GM19025 (cell line): ENCODE data around the gene SHC3.

ENCODE experiments used
- ATAC-seq: cut with Tn5 transposase; IDR thresholded peaks from one replicate; pipeline ENCODE4 v1.9.1; 2021; ENCODE audit warnings: mild to moderate bottlenecking, low read depth, moderate library complexity; ENCODE audit not compliant: unreplicated experiment

SHC3 gene

DNA sequence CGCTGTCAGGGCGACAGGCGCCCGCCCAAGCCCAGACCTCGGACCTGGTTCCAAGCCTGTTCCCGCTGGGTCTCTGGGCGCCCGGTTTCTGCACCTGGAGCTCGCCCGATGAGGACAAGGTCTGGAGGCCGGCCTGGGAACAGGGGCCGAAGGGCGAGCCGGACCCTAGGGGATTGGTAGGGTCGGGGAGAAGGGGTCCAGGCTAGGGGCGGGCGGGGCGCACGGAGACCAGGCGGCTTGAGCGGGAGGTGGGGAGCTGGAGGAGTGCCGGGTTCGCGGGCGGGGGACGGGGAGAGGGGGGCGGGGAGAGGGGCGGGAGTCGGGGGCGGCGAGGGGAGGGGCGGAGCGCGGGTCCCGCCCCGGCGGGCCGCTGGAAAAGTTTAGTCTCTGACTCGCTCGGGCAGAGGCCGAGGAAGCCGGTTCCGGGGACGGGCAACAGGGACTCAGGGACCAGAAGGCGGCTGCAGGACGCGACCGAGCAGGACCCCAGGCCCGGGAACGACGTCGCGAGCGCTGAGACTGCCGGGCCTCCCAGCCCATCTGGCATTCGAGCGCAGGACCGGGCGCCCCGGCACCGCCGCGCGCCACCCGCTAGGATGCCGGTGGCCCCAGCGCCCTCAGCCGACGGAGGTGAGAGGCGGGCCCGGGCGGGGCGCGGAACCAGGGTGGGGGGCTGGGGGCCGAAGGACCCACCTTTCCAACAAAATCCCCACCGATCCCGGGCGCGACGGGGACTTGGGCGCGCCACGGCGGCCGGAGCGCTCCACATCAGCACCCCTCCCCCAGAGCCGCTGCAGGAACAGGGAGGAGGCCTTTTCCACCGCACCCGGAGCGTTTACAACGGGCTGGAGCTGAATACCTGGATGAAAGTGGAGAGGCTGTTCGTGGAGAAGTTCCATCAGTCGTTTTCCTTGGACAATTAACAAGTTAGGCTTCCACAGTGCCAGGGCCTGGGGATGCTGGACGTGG, 187.3 kb downstream of the SHC3 start, which contains the start of gene S1PR3:
Gene S1PR3 (plus strand): TSS at position 403 of the 969 bp plus-strand sequence. CDS start 9,733 bp downstream, outside the sequence.
- ATAC-seq = no peak

DNA sequence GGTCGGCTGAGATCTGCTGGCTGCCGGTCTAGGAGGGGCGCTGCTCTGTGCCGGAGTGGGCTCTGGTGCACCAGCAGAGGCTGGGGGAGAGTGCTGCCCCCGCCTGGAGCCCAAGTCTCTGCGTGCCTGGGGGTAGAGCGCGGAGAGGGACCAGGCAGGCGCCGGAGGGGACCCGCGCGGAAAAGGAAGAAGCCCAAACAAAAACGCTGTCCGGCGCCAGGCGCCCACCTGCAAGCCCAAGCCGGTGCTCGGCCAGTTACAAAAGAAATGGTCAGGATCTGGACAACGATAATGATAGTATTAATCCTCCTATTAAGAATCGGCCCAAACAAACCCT, 187.9 kb downstream of the SHC3 start:
- no peak for ATAC-seq

DNA sequence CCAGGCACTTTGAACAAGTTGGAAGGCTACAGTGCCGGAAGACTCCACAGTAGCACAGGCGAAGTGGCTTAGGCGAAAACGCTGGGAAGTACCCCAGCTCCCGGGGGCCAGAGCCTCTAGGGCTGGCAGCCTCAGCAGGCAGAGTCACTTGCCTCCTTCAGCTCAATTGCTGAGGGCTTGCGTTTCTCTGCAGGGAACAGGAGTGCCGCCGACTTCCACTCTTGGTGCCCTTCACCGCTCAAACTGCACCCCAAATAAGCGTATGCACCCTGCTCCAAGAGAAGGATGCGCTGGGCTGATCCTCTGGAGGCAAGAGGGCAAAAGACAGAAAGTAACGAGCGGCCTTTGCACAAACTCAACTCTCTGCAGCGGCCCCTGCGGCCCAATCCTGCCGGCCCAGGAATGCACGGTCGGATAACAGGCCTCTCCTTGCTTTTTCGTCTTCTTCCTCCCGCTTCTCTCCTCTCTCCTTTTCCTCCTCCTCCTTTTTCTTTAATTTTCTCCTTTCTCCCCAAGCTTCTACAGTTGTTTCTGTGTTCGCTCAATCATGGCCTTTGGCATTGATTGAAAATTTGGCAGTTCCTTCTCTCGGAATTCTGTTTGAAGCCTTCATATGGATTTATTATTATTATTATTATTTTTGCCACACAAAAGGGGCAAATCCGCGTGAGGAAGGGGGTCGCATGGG, 188.4 kb downstream of the SHC3 start:
- ATAC-seq = no peak

DNA sequence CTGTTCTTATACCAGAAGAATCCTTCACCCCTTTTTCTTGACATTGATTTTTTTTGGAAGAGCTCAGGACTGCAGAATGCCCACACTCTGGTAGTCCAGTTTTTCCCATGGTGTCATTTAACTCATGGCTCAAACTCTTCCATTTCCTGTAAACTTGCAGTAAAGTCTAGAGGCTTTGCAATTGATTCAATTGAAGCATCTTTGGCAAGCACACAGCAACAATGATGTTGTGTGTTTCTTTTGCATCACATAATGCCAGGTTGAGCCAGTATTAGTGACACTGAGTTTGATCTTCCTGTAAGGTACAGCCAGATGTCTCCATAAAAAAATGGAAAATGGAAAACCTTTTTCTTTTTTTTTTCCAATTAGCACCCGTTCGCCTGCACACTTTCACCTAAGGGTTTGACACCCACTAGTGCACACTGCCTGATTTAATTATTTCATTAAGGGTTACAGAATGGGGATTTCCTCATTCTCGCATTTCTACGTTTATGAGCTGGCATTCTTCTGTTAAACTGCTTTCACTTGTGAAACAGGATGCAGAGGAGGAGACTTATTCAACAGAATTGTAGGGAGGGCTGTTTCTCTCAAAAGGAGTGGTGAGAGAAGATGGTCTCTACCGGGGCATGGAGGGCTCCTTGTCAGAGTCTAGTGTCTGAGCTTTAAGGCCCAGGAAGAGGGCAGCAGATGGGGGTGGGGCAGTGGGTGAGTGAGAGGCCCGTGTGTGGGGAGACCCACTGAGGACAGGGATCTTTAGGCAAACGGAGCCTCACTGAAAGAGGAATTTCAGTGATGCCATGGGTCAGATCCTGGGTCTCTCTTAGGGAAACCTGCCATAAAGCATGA, 189.6 kb downstream of the SHC3 start:
- ATAC-seq = no peak

DNA sequence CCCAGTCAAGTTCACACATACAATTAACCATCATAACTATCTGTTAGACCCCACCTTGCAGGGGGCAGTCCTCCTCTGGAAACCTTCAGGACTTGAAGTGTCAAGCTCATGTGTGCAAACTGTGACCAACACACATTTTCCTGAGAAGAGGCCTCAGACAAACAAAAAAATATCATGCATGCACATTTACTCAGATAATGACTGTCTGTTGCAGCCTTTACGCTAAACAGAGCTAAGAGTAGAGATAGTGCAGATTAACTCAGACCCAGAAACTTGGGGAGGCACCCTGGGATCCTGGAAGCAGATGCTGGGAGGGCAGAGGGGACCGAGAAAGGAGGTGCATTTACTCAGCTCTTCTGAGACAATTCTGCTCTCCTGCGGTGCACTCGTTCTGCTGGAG, 191.0 kb downstream of the SHC3 start:
- no peak for ATAC-seq

DNA sequence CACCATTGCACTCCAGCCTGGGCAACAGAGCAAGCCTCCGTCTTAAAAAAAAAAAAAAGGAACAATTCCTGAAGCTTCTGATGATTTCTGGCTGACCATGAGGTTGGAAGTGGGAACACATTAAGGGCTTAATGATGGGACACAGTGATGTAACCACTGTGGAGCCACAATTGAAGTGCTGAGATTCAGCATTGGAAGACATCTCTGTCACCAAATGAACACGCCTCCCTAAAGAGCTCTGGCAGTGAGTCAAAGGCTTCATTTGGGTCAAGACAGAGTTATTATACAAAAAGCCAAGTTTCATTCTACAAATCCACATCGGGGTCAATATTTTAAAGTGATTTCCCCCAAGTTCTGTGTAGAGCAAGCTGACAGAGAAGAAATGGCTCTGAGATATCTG, 191.8 kb downstream of the SHC3 start:
- ATAC-seq = no peak

DNA sequence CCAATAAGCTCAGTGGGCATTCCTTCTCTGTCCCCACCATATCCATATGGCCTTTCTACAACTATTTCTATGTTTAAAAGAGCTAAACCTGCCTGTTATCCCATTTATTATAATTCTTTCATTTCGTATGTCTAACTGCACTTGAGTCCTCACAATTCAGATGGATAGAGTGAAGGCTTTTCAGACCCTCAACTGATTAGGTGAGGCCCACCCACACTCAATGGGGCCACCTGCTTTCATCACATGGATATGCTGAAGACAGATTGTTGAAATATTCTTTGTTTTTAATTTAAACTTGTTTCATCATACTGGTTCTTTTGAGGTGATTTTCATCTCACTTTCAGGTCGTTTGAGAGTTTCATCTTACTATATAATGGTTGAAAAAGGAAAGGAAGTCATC, 193.0 kb downstream of the SHC3 start:
- no peak for ATAC-seq

DNA sequence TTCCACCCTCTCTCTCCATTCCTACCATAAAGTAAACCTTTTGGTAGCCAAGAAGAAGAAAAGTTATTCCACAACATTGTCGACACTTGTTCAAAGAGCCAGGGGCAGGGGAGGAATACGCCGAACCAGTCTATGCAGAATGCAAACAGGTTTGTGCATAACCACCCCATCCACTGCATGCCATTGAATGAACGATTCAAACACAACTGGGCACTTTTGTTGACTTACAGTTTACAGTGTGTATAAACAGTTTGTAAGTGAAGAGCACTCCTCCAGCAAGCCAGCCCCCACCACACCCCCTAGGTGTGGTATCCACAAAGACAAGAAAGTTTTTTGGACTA, 194.1 kb downstream of the SHC3 start:
- ATAC-seq = no peak

DNA sequence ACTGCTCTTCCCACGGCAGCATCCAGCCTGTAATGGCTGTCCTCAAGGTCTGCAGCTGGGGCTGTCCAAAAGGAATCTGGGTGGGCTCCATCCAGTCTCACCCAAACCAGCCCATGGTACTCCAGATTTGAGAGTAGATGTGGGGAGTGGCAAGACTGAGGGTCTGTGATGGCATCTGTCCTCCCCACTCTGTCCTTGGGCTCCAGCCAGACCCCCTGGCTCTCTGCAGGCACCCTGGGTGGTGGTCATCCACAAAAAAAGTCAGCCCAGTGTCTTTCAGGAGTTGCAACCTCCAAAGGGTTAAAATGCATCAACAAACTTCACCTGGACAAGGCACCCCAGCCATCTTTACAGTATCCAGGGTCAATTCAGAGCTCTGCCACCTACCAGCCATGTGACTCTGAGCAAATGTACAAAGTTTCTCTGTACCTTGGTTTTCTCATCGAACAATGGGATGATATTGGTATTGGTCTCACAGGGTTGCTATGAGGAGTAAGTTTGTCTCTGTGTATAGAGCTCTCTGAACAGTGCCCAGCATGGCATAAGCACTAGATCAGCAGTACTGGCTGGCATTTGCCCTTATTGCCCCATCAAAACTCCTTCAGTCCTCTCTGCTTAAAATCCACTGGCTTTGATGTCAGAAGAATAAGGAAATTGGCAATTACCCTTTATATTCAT, 194.6 kb downstream of the SHC3 start:
- no peak for ATAC-seq

DNA sequence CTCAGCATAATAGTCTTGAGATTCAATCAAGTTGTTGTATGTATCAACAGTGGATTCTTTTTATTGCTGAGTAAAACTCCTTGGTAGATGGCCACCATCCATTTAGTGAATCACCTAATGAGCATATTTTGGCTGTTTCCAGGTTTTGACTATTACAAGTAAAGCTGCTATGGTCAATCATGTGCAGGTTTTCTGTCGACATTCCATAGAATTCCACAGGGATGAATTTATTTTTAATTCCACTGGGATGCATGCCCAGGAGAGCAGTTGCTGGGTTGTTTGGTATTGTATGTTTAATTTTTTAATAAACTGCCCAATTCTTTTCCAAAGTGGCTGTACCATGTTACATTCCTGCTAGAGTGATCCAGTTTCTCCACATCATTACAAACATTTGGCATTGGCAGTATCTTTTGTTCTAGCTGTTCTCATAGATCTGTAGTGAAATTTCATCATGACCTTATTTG, 197.8 kb downstream of the SHC3 start:
- ATAC-seq = no peak

DNA sequence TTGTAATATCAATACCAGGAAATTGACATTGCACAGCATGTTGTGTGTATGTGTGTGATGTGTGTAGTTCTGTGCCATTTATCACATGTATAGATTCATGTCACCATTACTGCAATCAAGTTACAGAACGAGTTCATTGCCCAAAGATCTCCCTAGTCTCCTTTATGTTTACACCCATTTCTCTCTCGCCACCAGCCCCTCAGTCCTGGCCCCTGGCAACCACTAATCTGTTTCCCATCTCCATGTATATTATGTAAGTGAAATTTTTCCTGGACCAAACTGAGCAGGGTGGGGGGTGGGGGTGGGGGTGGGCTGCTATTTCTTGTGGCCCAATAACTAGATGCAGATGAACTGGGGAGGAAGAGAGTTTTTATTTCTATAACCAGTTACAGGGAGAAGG, 198.8 kb downstream of the SHC3 start:
- ATAC-seq = no peak

DNA sequence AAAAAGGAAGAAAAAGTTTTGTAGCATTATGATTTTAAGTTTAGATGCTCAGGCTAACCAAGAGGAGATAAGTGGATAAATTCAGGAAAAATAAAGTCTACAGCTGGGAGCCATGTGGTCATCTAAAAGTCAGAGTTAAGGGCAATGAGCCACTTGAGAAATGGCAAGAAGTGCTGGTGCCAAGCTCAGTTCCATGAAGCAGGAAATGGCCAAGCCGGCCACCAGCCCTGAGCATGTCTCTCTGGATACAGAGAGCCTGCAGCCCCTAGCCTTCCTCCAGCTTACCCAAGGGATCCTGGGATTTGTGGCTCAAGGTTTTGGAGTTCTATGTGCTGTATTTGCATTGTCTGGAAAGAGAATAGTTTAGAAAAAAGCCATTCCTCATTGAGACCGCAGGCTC, 199.6 kb downstream of the SHC3 start:
- no peak for ATAC-seq

DNA sequence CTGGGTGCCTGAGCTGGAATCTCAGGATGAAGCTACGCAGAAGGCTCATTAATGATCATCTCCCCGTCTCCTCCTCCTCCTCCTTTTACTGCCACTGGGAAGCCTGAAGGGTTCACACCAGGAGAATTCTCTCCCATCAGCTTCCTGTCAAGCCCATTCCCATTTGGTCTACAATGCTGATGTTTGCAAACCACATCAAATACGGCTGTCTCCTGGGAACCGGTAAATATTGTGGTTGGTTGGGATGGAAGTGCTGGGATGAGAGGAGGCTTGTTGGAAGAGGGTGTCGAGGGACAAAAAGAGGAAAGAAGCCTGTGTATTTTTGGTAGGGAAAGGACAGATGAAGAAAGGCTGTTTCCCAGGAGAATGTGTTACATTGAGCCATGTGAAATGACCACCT, 200.6 kb downstream of the SHC3 start:
- no peak for ATAC-seq

DNA sequence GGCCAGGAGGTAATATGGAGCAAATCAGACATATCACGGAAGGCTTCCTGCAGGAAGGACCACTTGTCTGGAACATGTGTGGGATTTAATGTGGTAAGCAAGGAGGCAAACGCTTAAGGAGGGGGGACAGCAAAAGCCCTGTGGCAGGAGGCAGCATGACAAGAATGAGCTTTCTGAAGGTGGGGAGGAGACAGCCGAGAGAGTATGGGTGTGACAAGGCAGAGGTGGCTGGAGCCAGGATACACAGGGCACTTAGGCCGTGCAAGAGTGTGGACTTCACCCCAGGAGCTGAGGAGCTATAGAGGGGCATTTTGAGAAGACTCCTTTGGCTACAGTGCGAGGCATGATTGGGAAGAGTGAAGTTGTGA, 201.7 kb downstream of the SHC3 start:
- ATAC-seq = no peak

DNA sequence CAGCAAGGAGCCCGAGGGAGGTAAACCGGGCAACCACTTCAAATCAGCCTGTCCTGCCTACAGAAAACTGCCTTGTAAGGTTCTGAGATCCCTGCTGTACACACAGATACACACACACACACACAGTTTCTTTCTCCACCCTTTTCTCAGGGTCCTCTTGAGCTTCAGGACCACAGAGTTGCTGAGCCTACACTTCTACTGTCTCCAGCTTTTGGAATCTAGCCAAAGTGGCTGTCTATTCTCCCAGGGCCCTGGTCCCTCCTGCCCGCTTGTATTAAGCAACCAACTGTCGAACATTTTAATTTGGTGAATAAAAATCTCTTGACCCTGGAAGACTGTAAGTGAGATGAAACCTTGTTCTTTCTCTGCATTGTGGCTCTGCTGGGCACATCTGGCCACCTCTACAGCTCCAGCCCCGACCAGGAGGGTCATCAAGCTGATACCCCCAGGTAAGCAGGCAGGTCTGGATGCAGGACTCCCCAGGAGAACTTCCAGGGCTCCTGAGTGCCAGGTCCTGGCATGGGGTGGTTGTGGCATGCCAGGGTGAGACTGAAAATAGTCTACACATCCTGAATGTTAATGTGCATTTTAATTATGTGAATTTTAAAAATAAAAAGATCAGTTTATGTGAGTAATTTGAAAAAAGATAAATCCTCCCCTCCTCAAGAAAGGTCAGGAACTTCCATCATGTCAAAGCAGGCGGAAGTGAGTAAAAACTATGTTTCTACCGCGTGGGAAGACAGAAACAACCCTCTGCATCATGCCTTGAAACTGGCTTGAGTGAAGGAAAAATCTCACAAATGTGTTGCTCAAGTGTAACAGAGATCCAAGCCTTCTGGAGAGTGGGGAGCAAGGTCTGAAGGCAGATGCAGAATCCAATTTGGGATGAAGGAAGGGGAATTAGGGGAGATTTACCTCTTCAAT, 202.4 kb downstream of the SHC3 start:
- no peak for ATAC-seq

DNA sequence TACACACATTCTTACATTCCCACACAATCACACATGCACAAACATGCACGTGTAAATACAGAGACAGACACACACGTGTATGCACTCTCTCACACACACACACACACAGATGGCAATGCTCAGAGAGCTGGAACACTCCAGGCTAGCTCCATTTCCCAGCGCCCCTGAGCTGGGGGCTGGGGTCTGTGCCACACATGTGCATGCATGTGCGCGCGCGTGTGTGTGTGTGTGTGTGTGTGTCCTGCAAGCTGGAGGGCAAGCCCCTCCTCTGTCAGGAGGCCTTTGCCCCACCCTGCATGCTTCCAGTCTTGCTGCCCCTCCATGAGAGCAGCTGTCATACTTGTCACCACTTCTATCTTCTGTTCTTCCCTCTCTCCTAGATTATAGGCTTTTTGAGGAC, 204.0 kb downstream of the SHC3 start:
- no peak for ATAC-seq

DNA sequence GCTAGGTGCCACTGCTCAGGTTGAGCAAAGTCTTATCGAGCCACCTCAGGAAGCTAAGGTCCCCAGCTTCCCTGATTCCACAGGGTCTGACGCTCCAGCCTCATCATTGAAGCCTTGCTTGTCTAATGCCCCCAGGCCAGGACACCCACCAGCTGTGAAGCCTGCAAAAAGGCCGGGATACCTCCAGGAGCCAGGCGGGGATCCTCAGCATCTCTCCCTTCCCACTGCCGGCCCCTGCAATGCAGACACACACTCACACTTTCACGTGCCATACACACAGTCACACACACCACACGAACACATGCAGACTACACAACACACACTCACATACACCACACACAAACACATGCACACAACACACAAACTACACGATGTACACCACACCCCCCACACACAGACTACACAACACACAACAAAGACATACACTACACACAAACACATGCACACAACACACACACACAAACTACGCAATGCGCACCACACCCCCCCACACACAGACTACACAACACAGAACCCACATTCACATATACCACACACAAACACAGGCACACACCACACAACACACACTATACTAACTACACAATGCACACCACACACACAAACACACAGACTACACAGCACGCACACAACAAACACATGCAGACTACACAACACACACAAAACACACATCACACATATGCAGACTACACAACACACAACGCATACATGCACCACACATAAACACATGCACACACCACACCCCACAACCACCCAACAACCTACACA, 205.2 kb downstream of the SHC3 start:
- no peak for ATAC-seq

DNA sequence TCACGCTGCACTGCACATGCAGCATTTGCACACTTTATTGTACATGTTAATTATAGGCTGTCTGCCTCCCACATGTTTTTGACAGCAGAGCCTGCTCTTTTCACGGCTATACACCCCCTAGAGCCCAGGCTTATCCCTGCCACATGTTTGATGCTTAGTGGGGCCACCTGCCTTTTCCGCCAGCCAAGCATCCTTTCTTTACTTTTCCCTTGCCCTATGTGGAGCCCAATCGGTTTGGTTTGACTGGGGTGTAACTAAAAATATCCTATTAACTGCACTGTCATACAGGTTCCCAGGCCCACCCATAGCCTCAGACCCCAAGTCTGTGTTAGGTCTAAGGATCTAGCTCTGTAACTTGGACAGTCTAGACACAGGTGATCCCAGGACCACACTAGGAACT, 206.2 kb downstream of the SHC3 start:
- no peak for ATAC-seq
